ENCODE results near the gene LMLN. TPM values are rescaled to one million over a fixed set of nuclear protein-coding genes. Genes with fewer than 3 reads are reported as not detected.

The LMLN gene
- total RNA-seq, 1 donor from 2014 or later, result 18.9 TPM

- H3K9me3 ChIP-seq, result no peaks in the 10 kb centered on the region
- H3K36me3 ChIP-seq, result no peaks in the 10 kb centered on the region
- H3K4me3 ChIP-seq, result no peak overlapping the region
- DNase-seq (ENCODE audit: extremely low spot score in 2 of 2), result no peak
- no peaks in the 10 kb centered on the region for H3K27me3 ChIP-seq
- no peaks in the 10 kb centered on the region for H3K4me1 ChIP-seq
- intact Hi-C loops (cut with DNase I), result no loop called here
- H3K27ac ChIP-seq, result no peak overlapping the region
- TF ChIP-seq POLR2AphosphoS5 (IDR thresholded peaks at IDR 0.05; ENCODE audit: insufficient read depth in 1 of 2, low read depth in 1 of 2), result no peak
- no peak for TF ChIP-seq CTCF (IDR thresholded peaks at IDR 0.05)
- no peak for TF ChIP-seq POLR2A (IDR thresholded peaks at IDR 0.05)
Observed at GRCh38 chr3:198092276-198092675, 132.3 kb downstream of the LMLN start.

GRCh38 chr3:198093112-198093679, 133.2 kb downstream of the LMLN start:
- no peak overlapping the region for H3K4me3 ChIP-seq
- H3K27me3 ChIP-seq, result no peaks in the 10 kb centered on the region

More at GRCh38 chr3:198093112-198093679, 133.2 kb downstream of the LMLN start:
- intact Hi-C loops (cut with DNase I), result no loop called here
- H3K27ac ChIP-seq, result no peak overlapping the region
- no peaks in the 10 kb centered on the region for H3K9me3 ChIP-seq
- H3K36me3 ChIP-seq, result no peaks in the 10 kb centered on the region
- no peak for DNase-seq (ENCODE audit: extremely low spot score in 2 of 2)
- H3K4me1 ChIP-seq, result no peaks in the 10 kb centered on the region
- TF ChIP-seq POLR2A (IDR thresholded peaks at IDR 0.05) (no peak), CTCF (IDR thresholded peaks at IDR 0.05) (no peak), POLR2AphosphoS5 (IDR thresholded peaks at IDR 0.05; ENCODE audit: insufficient read depth in 1 of 2, low read depth in 1 of 2) (no peak)

Small RNA genes within 50 kb of the gene (small RNA-seq; reads per million reads assigned to genes)
- not detected for gene RNU6-621P
- not detected for gene RNU6-821P

Other genes starting within 250 kb of the LMLN start
- 48.6 TPM for gene RUBCN, start 223.3 kb upstream of the LMLN start, total RNA-seq
- 44.0 TPM for gene FYTTD1, start 210.3 kb upstream of the LMLN start, total RNA-seq
- 99.0 TPM for gene LRCH3, start 169.0 kb upstream of the LMLN start, total RNA-seq
- gene RPL35A, start 10.0 kb upstream of the LMLN start, total RNA-seq, result 371 TPM